ENCODE data around the gene SGMS1. TPM values are rescaled to one million over a fixed set of nuclear protein-coding genes. Genes with fewer than 3 reads are reported as not detected.

Gene SGMS1
- total RNA-seq, 6 experiments from 2014 or later = 13.6 to 49.8 (median 20.0) TPM

DNA sequence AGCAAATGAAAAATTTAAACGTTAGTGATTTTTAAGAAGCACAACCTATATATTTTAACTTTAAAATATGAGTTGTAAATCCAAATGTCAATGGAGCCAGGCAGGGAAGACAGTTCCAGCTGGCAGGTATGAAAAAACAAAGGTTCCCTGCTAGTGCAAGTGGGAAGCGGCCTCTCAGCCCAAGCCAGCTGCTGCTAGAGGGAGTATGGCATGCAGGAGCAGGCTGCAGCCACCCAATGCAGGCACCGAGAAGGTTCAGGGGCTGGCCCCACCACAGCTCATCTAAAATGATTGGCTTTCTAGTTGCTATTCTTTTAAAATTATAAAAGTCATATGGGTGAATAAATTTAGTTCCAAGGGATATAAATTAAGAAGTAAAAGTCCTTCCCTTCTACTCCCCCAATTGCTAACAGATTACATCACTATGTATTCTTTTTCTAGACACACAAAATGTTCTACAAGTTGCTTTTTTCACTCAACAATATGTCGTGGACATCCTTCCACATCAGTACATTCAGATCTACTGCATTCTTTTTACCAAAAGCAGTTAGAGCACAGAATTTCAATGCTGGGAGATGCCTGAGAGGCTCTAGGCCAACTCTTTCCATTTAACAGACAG is 69.3 kb downstream of the SGMS1 start:
- Histone ChIP-seq H3K36me3 (no peaks in the 10 kb centered on the region), H3K27ac (no peak overlapping the region), H3K4me1 (peaks cover 0 to 42% (median 10%) of the 10 kb centered on the region in 4 donors), H3K27me3 (no peaks in the 10 kb centered on the region), H3K4me3 (no peak overlapping the region), H3K9me3 (no peaks in the 10 kb centered on the region)
- TF ChIP-seq, protein P1, sequence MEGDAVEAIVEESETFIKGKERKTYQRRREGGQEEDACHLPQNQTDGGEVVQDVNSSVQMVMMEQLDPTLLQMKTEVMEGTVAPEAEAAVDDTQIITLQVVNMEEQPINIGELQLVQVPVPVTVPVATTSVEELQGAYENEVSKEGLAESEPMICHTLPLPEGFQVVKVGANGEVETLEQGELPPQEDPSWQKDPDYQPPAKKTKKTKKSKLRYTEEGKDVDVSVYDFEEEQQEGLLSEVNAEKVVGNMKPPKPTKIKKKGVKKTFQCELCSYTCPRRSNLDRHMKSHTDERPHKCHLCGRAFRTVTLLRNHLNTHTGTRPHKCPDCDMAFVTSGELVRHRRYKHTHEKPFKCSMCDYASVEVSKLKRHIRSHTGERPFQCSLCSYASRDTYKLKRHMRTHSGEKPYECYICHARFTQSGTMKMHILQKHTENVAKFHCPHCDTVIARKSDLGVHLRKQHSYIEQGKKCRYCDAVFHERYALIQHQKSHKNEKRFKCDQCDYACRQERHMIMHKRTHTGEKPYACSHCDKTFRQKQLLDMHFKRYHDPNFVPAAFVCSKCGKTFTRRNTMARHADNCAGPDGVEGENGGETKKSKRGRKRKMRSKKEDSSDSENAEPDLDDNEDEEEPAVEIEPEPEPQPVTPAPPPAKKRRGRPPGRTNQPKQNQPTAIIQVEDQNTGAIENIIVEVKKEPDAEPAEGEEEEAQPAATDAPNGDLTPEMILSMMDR (IDR thresholded peaks at IDR 0.05) = no peak
- TF ChIP-seq POLR2A (IDR thresholded peaks at IDR 0.05) = no peak
- DNase-seq (no peak), ATAC-seq (no peak)
- intact Hi-C loops (cut with DNase I) = no loop called here
- 74% methylated on average over 4 of the region's 4 CpGs for WGBS (ENCODE audit: insufficient coverage, low coverage, low lambda C conversion rate, missing lambda C conversion rate)

DNA sequence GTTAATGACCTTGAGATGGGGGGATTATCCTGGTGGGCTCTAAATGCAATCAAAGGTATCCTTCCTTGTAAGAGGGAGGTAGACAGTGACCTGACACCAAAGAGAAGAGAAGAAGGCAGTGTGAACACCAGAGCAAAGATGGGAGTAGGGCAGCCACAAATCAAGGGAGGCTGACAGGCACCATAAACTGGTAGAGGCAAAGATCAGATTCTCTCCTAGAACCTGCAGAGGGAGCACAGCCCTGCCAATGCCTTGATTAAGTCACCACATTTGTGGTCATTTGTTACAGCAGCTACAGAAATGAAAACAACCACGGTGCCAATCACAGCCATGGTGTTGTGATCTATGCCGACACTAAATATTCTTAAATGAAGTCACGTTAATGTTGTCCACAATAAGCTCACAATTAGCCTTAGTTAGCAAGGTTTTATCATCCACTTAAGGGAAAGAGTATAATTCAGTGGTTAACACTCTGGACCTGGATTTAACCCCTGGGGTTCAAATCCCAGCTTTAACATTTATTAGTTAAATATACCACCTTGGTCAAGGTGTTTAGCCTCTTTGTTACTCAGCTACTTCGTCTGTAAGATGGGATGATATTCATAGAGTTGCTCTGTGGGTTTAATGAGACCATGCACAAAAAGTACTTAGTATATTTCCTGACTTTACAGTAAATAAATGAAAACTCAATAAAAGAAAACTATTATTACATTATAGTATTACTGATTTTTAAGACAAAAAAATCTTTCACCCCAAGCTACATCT is 70.8 kb downstream of the SGMS1 start:
- Histone ChIP-seq H3K27ac (no peak overlapping the region), H3K36me3 (no peaks in the 10 kb centered on the region), H3K4me1 (peaks cover 0 to 42% (median 12%) of the 10 kb centered on the region in 4 donors), H3K27me3 (no peaks in the 10 kb centered on the region), H3K4me3 (no peak overlapping the region), H3K9me3 (no peaks in the 10 kb centered on the region)
- ATAC-seq (peak in 3 of 4 donors; percentile 23 to 50 (median 36)), DNase-seq (no peak)
- TF ChIP-seq POLR2A (IDR thresholded peaks at IDR 0.05) = no peak
- TF ChIP-seq, protein P1 (IDR thresholded peaks at IDR 0.05) = peak; percentile 9 to 30 (median 23)
- intact Hi-C loops (cut with DNase I) = no loop called here
- 70% methylated on average over 4 of the region's 4 CpGs for WGBS (ENCODE audit: insufficient coverage, low coverage, low lambda C conversion rate, missing lambda C conversion rate)

DNA sequence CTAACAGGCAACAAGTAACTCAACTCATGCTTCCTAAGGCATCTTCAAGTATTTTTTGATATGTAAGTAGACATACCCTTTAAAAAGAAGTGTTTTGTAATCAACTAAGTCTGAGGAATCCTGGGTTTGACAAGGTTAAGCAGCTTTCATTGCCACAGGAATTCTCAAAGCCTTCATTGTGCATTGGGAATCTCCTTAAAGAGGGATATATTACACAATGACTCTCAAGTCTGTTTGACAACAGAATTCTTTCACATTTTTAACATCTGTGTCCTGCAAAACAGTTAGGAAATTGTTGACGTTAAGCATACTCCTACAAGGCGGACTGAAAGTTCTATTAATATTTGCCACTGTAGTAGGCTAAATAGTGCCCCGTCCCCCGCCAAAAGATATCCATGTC is 71.4 kb downstream of the SGMS1 start:
- TF ChIP-seq POLR2A (IDR thresholded peaks at IDR 0.05) = no peak
- TF ChIP-seq, protein P1 (IDR thresholded peaks at IDR 0.05) = no peak
- ATAC-seq (no peak), DNase-seq (no peak)
- WGBS (ENCODE audit: insufficient coverage, low coverage, low lambda C conversion rate, missing lambda C conversion rate) = 83% methylated on average over 4 of the region's 4 CpGs
- Histone ChIP-seq H3K36me3 (no peaks in the 10 kb centered on the region), H3K4me1 (peaks cover 0 to 37% (median 12%) of the 10 kb centered on the region in 4 donors), H3K4me3 (no peak overlapping the region), H3K9me3 (no peaks in the 10 kb centered on the region), H3K27me3 (no peaks in the 10 kb centered on the region), H3K27ac (no peak overlapping the region)
- intact Hi-C loops (cut with DNase I) = no loop called here

DNA sequence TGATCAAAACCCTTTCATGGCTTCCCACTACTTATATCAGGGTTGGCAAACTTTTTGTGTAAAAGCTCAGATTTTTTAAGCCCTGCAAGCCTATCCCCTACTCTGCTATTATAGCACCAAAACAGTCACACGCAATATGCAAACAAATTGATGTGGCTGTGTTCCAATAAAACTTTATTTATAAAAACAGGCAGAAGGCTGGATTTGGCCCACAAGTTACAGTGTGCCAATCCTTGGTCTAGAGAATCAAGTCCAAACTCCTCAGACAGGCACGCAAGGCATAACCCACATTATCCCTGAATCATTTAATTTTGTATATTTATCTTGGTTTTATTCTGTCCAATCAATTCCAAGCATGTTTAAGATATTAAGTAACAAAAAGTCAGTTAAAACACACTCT is 71.9 kb downstream of the SGMS1 start:
- WGBS (ENCODE audit: insufficient coverage, low coverage, low lambda C conversion rate, missing lambda C conversion rate) = 70% methylated on average over 2 of the region's 2 CpGs
- no peaks in the 10 kb centered on the region for H3K27me3 ChIP-seq
- H3K4me3 ChIP-seq = no peak overlapping the region
- TF ChIP-seq, protein P1 (IDR thresholded peaks at IDR 0.05) = no peak
- H3K27ac ChIP-seq = no peak overlapping the region
- ATAC-seq (no peak), DNase-seq (no peak)
- H3K4me1 ChIP-seq = peaks cover 0 to 33% (median 12%) of the 10 kb centered on the region in 4 donors
- intact Hi-C loops (cut with DNase I) = no loop called here
- no peaks in the 10 kb centered on the region for H3K36me3 ChIP-seq
- no peaks in the 10 kb centered on the region for H3K9me3 ChIP-seq
